K562 (cell line): ENCODE data around the gene RASD1. TPM values are rescaled to one million over a fixed set of nuclear protein-coding genes. Genes with fewer than 3 reads are reported as not detected.

Source experiments
- ATAC-seq: fragments of 200-7000 bp; cut with Tn5 transposase; 3 replicates; pipeline ENCODE4 v1.9.1; 2020; ENCODE audit warnings: moderate library complexity
- BruUV-seq: library from RNA; stranded (reverse); fragments of 400-500 nt; replicated peaks from 2 replicates; lab custom pipeline; 2021; lab: Mats Ljungman, UMichigan
- CTCF ChIA-PET: fragments of 300-600 bp; formaldehyde crosslinking; extraction: SDS; loops from one replicate; lab custom pipeline; 2021; ENCODE audit warnings: low intra/inter-chr PET ratio; lab: Yijun Ruan, JAX
- POLR2A ChIA-PET: fragments of 300-600, 350-650 bp; sonication (Branson Sonifier 250); formaldehyde crosslinking; extraction: SDS; loops from one replicate; lab custom pipeline; 2021; ENCODE audit warnings: antibody characterized with exemption, inconsistent platforms; lab: Yijun Ruan, JAX
- DNase-seq, 4 experiments: peaks; one replicate each; pipeline versions ENCODE4 v3.0.0 to v3.0.0-alpha.2; 2011 to 2018; ENCODE audit warnings: low spot score in 3 of 4, mixed read lengths in 3 of 4; ENCODE audit errors: extremely low read depth in 1 of 4
- FAIRE-seq: peaks from 2 replicates; lab custom pipeline; 2011; peaks lifted over from hg19 to GRCh38; lab: Jason Lieb, UNC
- H2AFZ ChIP-seq: 2 replicates; pipeline ENCODE4 v1.6.0; 2011; ENCODE audit warnings: low read depth, low read length, control low read depth, inconsistent platforms
- H3K27ac ChIP-seq: fragments of 200-600 bp; 3 replicates; pipeline ENCODE4 v1.8.0; 2011; ENCODE audit warnings: low read depth, mild to moderate bottlenecking, control low read depth, inconsistent platforms, low read length, moderate library complexity, mixed read lengths; ENCODE audit errors: extremely low read depth
- H3K27me3 ChIP-seq, 2 experiments: fragments of 300-600 bp in 1 of 2; 2 replicates in 1 of 2; 3 replicates in 1 of 2; pipeline versions ENCODE4 v1.6.0 to v1.8.0; 2011; ENCODE audit warnings: inconsistent platforms in 2 of 2, low read length in 2 of 2, mild to moderate bottlenecking in 1 of 2, mixed read lengths in 1 of 2, moderate library complexity in 1 of 2; ENCODE audit not compliant: control insufficient read depth in 2 of 2, insufficient read depth in 2 of 2
- H3K36me3 ChIP-seq: fragments of 300-600 bp; 3 replicates; pipeline ENCODE4 v1.8.0; 2011; ENCODE audit warnings: mild to moderate bottlenecking, low read length, inconsistent platforms; ENCODE audit not compliant: control insufficient read depth, insufficient read depth
- H3K4me1 ChIP-seq, 2 experiments: fragments of 200-600 bp in 1 of 2; replicated peaks in 1 of 2; 2 replicates in 1 of 2; 3 replicates in 1 of 2; pipeline versions ENCODE4 v1.5.1 to v1.8.0; 2011; ENCODE audit warnings: inconsistent platforms in 2 of 2, low read length in 2 of 2, mild to moderate bottlenecking in 1 of 2, mixed read lengths in 1 of 2, moderate library complexity in 1 of 2; ENCODE audit not compliant: control insufficient read depth in 2 of 2, insufficient read depth in 2 of 2
- H3K4me2 ChIP-seq: 2 replicates; pipeline ENCODE4 v1.6.1; 2011; ENCODE audit warnings: low read length, control low read depth, inconsistent platforms, mixed read lengths; ENCODE audit not compliant: insufficient read depth
- H3K4me3 ChIP-seq: fragments of 200-600 bp; sonication (generic), shearing (Covaris generic); 2 replicates; pipeline ENCODE4 v1.5.1; 2016; ENCODE audit warnings: control low read depth, inconsistent platforms
- H3K79me2 ChIP-seq: fragments of 200-600 bp; 3 replicates; pipeline ENCODE4 v1.8.0; 2011; ENCODE audit warnings: low read length, inconsistent platforms; ENCODE audit not compliant: control insufficient read depth, insufficient read depth
- H3K9ac ChIP-seq, 2 experiments: 2 replicates each; pipeline versions ENCODE4 v1.6.0 to v1.6.1; 2011; ENCODE audit warnings: low read depth in 2 of 2, low read length in 2 of 2, control low read depth in 1 of 2, inconsistent platforms in 1 of 2, mild to moderate bottlenecking in 1 of 2, mixed read lengths in 1 of 2; ENCODE audit not compliant: insufficient read depth in 1 of 2
- H3K9me1 ChIP-seq: one replicate; pipeline ENCODE4 v1.6.0; 2011; ENCODE audit warnings: inconsistent platforms, mild to moderate bottlenecking, low read length, moderate library complexity; ENCODE audit not compliant: control insufficient read depth, insufficient read depth
- H3K9me3 ChIP-seq: replicated peaks from 2 replicates; pipeline ENCODE4 v1.5.1; 2011; ENCODE audit warnings: low read depth, low read length, inconsistent platforms; ENCODE audit not compliant: control insufficient read depth, insufficient read depth
- H4K20me1 ChIP-seq: replicated peaks from 2 replicates; pipeline ENCODE4 v1.6.1; 2011; ENCODE audit warnings: low read length, inconsistent platforms, mixed read lengths; ENCODE audit not compliant: control insufficient read depth, insufficient read depth
- BACH1 ChIP-seq: fragments of 200-800 bp; sonication (Bioruptor generic); IDR thresholded peaks from 2 replicates; pipeline ENCODE4 v1.6.1; 2016; ENCODE audit warnings: missing genetic modification characterization, missing compliant biosample characterization
- BRCA1 ChIP-seq, 2 experiments: fragments of 450-650 bp in 1 of 2; sonication (generic) in 1 of 2; formaldehyde crosslinking in 1 of 2; IDR thresholded peaks; 2 replicates each; pipeline versions ENCODE4 v1.5.0 to v1.6.1; 2017 to 2020; ENCODE audit warnings: mild to moderate bottlenecking in 1 of 2, missing genetic modification reagents in 1 of 2
- BRD4 ChIP-seq: fragments of 200-600 bp; sonication (generic); IDR thresholded peaks from 2 replicates; pipeline ENCODE4 v1.6.1; 2017; ENCODE audit warnings: inconsistent platforms
- ESRRA ChIP-seq: fragments of 450-650 bp; IDR thresholded peaks from 2 replicates; pipeline ENCODE4 v1.6.1; 2014; ENCODE audit warnings: low read depth, mild to moderate bottlenecking, moderate library complexity, borderline replicate concordance
- MIER1 ChIP-seq: fragments of 450-650 bp; IDR thresholded peaks from 2 replicates; pipeline ENCODE4 v1.6.1; 2016; ENCODE audit warnings: antibody characterized with exemption, mild to moderate bottlenecking, low read depth
- RNF2 ChIP-seq: sonication (generic); IDR thresholded peaks from 2 replicates; pipeline ENCODE4 v1.6.1; 2016
- SRSF9 ChIP-seq: fragments of 200-400 bp; formaldehyde crosslinking; IDR thresholded peaks from 2 replicates; pipeline ENCODE4 v1.6.1; 2017; ENCODE audit warnings: low read depth, low read length, borderline replicate concordance
- ZC3H11A ChIP-seq: IDR thresholded peaks from 2 replicates; pipeline ENCODE4 v1.6.1; 2012; ENCODE audit warnings: low read depth, low read length, improper control_type of control experiment
- ZNF586 ChIP-seq: fragments of 450-650 bp; formaldehyde crosslinking; conservative IDR thresholded peaks from 2 replicates; pipeline ENCODE4 v1.4.0; 2020; ENCODE audit warnings: mild to moderate bottlenecking, moderate library complexity
- ZNF717 ChIP-seq: fragments of 250-450 bp; sonication (Bioruptor Pico); IDR thresholded peaks from 2 replicates; pipeline ENCODE4 v1.5.0; 2021
- WGBS: fragments of 100-300 bp; shearing (Covaris generic); methylation state at CpG from one replicate; pipeline ENCODE4 v1.1.6; 2016; ENCODE audit warnings: low coverage, mixed read lengths; ENCODE audit not compliant: insufficient coverage; ENCODE audit errors: missing lambda C conversion rate; 5-methylcytosine and 5-hydroxymethylcytosine counted together
- in situ Hi-C: fragments of 300-500 bp; cut with MboI; formaldehyde crosslinking; loops from 4 replicates; pipeline ENCODE4 v1.15.0; 2018; ENCODE audit warnings: inconsistent platforms, mixed read lengths
- intact Hi-C: fragments of 100-400 bp; cut with micrococcal nuclease; formaldehyde crosslinking; loops from 2 replicates; pipeline ENCODE4 v1.14.2; 2022
- polyA plus RNA-seq, 8 experiments: library from polyadenylated mRNA; depleted of rRNA in 4 of 8; stranded (reverse) in 5 of 8; unstranded in 3 of 8; fragments of >200 nt; fragmentation: Nextera tagmentation in 2 of 8; fragmentation: Illumina TruSeq in 1 of 8; extraction: Ambion mirVana in 2 of 8; extraction: Trizol in 1 of 8; gene quantifications; 2 replicates each; pipeline versions ENCODE4 v1.2.1 to v1.2.3, GENCODE V29; 2011 to 2014; ENCODE audit warnings: inconsistent platforms in 1 of 8, missing spikeins in 1 of 8
- total RNA-seq, 7 experiments: library from RNA; depleted of rRNA in 6 of 7; stranded (reverse); fragments of >200 nt in 6 of 7; fragmentation: Illumina TruSeq in 2 of 7; extraction: Trizol in 2 of 7; gene quantifications; 2 replicates each; pipeline versions ENCODE4 v1.2.1 to v1.2.3, GENCODE V29; 2011 to 2021; ENCODE audit warnings: low replicate concordance in 1 of 7
- TF ChIP-seq, protein P1 (sequence below): sonication (generic); formaldehyde crosslinking; IDR thresholded peaks from 2 replicates; pipeline ENCODE4 v1.8.0; 2023; ENCODE audit warnings: missing genetic modification reagents, mild to moderate bottlenecking, borderline replicate concordance
- TF ChIP-seq, protein P2 (sequence below): fragments of 150-350 bp; IDR thresholded peaks from 2 replicates; pipeline ENCODE4 v1.6.1; 2014; ENCODE audit warnings: low read depth, mild to moderate bottlenecking, low read length, borderline replicate concordance

Gene RASD1
- total and polyA plus RNA-seq, 9 of the 15 experiments (the other 6 are each of a cell fraction or from before 2014, with no cell fraction given) = 0.11 TPM; not detected in 8

DNA sequence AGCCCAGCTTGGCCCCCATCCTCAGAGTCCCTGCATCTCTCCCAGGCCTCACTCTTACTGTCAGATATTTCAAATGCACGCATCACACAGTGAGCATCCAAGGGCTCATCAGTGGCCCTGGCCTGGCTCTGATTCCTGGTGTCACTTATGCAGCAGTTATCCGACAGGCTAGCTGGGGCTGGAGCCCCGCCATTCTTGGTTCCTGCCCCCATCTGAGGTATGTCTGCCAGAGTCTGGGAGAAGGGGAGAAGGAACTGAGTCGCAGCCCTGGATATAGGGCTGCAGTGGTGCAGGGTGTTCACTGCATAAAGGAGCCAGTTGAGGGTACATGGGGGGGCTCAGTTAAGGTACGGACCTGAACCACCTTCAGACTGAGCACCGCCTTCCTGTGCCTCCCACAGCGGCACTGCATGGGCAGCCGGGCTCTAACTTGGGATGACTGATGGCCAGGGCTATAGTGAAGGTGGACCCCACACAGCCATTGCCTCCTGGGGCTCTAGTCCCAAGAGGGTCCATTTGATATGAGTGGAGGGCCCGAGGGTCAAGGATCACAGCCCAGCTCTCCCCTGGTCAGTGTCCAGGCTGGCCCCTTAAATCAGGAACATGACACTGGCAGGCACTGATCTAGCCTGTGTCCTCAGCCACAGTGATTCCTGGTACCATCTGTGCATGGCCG is 1.8 kb upstream of the RASD1 start:
- POLR2A ChIA-PET = interaction anchor here (1.2 kb wide), 1 partner anchor 12 kb away, joined by 7 read pairs; no protein-coding TSS in a partner anchor

More for the DNA sequence above, 1.8 kb upstream of the RASD1 start:
- ATAC-seq (no peak), FAIRE-seq (no peak), DNase-seq (no peak)
- in situ Hi-C loops (no loop called here), intact Hi-C loops (loop anchor here (2.0 to 5.0 kb wide), 3 partner anchors 71 to 144 kb away; no protein-coding TSS in a partner anchor)
- Histone ChIP-seq H3K9ac (0 out of 4 replicates have a peak overlapping the region, but pooled peaks of 1 of the 2 experiments have one; percentile 4), H3K27me3 (peaks cover 3 to 28% of the 10 kb centered on the region in 2 experiments; a peak in 2 of 5 replicates), H3K9me3 (no peaks in the 10 kb centered on the region), H3K27ac (no peak overlapping the region), H3K4me3 (no peak overlapping the region), H3K36me3 (peaks cover 5% of the 10 kb centered on the region; the same call in 1 of the 3 replicates), H3K9me1 (no peaks in the 10 kb centered on the region), H3K4me1 (peaks cover 0 to 16% of the 10 kb centered on the region in 2 experiments; a peak in 3 of 5 replicates), H3K4me2 (no peak overlapping the region), H3K79me2 (no peaks in the 10 kb centered on the region), H2AFZ (no peak overlapping the region), H4K20me1 (no peaks in the 10 kb centered on the region)
- TF ChIP-seq, protein P1, sequence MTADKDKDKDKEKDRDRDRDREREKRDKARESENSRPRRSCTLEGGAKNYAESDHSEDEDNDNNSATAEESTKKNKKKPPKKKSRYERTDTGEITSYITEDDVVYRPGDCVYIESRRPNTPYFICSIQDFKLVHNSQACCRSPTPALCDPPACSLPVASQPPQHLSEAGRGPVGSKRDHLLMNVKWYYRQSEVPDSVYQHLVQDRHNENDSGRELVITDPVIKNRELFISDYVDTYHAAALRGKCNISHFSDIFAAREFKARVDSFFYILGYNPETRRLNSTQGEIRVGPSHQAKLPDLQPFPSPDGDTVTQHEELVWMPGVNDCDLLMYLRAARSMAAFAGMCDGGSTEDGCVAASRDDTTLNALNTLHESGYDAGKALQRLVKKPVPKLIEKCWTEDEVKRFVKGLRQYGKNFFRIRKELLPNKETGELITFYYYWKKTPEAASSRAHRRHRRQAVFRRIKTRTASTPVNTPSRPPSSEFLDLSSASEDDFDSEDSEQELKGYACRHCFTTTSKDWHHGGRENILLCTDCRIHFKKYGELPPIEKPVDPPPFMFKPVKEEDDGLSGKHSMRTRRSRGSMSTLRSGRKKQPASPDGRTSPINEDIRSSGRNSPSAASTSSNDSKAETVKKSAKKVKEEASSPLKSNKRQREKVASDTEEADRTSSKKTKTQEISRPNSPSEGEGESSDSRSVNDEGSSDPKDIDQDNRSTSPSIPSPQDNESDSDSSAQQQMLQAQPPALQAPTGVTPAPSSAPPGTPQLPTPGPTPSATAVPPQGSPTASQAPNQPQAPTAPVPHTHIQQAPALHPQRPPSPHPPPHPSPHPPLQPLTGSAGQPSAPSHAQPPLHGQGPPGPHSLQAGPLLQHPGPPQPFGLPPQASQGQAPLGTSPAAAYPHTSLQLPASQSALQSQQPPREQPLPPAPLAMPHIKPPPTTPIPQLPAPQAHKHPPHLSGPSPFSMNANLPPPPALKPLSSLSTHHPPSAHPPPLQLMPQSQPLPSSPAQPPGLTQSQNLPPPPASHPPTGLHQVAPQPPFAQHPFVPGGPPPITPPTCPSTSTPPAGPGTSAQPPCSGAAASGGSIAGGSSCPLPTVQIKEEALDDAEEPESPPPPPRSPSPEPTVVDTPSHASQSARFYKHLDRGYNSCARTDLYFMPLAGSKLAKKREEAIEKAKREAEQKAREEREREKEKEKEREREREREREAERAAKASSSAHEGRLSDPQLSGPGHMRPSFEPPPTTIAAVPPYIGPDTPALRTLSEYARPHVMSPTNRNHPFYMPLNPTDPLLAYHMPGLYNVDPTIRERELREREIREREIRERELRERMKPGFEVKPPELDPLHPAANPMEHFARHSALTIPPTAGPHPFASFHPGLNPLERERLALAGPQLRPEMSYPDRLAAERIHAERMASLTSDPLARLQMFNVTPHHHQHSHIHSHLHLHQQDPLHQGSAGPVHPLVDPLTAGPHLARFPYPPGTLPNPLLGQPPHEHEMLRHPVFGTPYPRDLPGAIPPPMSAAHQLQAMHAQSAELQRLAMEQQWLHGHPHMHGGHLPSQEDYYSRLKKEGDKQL (CRISPR knock-in tag) = no peak
- no peak for TF ChIP-seq ESRRA
- TF ChIP-seq BRCA1 (IDR thresholded peaks at IDR 0.05) = no peak
- TF ChIP-seq BRCA1 (CRISPR knock-in tag; IDR thresholded peaks at IDR 0.05) = no peak
- no peak for TF ChIP-seq ZNF586 (CRISPR knock-in tag)
- TF ChIP-seq ZNF717 (CRISPR knock-in tag) = no peak
- TF ChIP-seq ZC3H11A = no peak
- TF ChIP-seq RNF2 = no peak
- no peak for TF ChIP-seq SRSF9
- TF ChIP-seq BRD4 = no peak
- no peak for TF ChIP-seq MIER1
- TF ChIP-seq, protein P2, sequence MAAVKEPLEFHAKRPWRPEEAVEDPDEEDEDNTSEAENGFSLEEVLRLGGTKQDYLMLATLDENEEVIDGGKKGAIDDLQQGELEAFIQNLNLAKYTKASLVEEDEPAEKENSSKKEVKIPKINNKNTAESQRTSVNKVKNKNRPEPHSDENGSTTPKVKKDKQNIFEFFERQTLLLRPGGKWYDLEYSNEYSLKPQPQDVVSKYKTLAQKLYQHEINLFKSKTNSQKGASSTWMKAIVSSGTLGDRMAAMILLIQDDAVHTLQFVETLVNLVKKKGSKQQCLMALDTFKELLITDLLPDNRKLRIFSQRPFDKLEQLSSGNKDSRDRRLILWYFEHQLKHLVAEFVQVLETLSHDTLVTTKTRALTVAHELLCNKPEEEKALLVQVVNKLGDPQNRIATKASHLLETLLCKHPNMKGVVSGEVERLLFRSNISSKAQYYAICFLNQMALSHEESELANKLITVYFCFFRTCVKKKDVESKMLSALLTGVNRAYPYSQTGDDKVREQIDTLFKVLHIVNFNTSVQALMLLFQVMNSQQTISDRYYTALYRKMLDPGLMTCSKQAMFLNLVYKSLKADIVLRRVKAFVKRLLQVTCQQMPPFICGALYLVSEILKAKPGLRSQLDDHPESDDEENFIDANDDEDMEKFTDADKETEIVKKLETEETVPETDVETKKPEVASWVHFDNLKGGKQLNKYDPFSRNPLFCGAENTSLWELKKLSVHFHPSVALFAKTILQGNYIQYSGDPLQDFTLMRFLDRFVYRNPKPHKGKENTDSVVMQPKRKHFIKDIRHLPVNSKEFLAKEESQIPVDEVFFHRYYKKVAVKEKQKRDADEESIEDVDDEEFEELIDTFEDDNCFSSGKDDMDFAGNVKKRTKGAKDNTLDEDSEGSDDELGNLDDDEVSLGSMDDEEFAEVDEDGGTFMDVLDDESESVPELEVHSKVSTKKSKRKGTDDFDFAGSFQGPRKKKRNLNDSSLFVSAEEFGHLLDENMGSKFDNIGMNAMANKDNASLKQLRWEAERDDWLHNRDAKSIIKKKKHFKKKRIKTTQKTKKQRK = no peak
- no peak for TF ChIP-seq BACH1 (tag)
- 33% methylated on average over 6 of the region's 10 CpGs for WGBS
- BruUV-seq = no TSS peak
- CTCF ChIA-PET = no interaction called here
